Right atrium auricular region (tissue), 2 donors: ENCODE results near the gene MRPS5. TPM values are rescaled to one million over a fixed set of nuclear protein-coding genes. Genes with fewer than 3 reads are reported as not detected.

Source experiments
- DNase-seq: peaks from one replicate; pipeline ENCODE4 v3.0.0-alpha.2; 2019; ENCODE audit warnings: low spot score
- H3K27ac ChIP-seq, 2 donors: fragments of 200-600 bp; sonication (generic); 1 replicate in 1 of 2; 2 replicates in 1 of 2; pipeline ENCODE4 v1.5.1; 2016 to 2019
- H3K27me3 ChIP-seq, 2 donors: fragments of 200-600 bp; sonication (generic); one replicate each; pipeline versions ENCODE4 v1.5.1 to v1.6.0; 2017 to 2019
- H3K36me3 ChIP-seq: fragments of 200-600 bp; sonication (generic); one replicate; pipeline ENCODE4 v1.5.1; 2016
- H3K4me1 ChIP-seq, 2 donors: fragments of 200-600 bp; sonication (generic); one replicate each; pipeline versions ENCODE4 v1.5.1 to v1.6.0; 2017 to 2019
- H3K4me3 ChIP-seq, 2 donors: fragments of 200-600 bp; sonication (generic); 1 replicate in 1 of 2; 2 replicates in 1 of 2; pipeline ENCODE4 v1.5.1; 2017 to 2019; ENCODE audit warnings: mild to moderate bottlenecking in 1 of 2, moderate library complexity in 1 of 2
- H3K9me3 ChIP-seq, 2 donors: fragments of 200-600 bp; sonication (generic); one replicate each; pipeline ENCODE4 v1.5.1; 2019
- CTCF ChIP-seq, 2 donors: fragments of 200-600 bp; sonication (generic); IDR thresholded peaks; one replicate each; pipeline ENCODE4 v1.5.1; 2019; ENCODE audit warnings: antibody characterized with exemption in 2 of 2
- total RNA-seq, 2 donors: library from RNA; depleted of rRNA; stranded (reverse); fragments of >200 nt; gene quantifications; one replicate each; pipeline ENCODE4 v1.1.0, GENCODE V29; 2016

MRPS5 gene
- total RNA-seq, 2 donors from 2014 or later, result 39.0 to 57.7 TPM

- H3K4me3 ChIP-seq, result no peak overlapping the region
- H3K27me3 ChIP-seq, result no peaks in the 10 kb centered on the region
- H3K4me1 ChIP-seq, result peaks cover 0 to 22% of the 10 kb centered on the region in 2 donors
- DNase-seq, result no peak
- H3K36me3 ChIP-seq, result no peaks in the 10 kb centered on the region
- no peak overlapping the region for H3K27ac ChIP-seq
- TF ChIP-seq CTCF (IDR thresholded peaks at IDR 0.05), result no peak
- H3K9me3 ChIP-seq, result no peaks in the 10 kb centered on the region
Measured at GRCh38 chr2:95037384-95037839, 84.2 kb downstream of the MRPS5 start.

- Histone ChIP-seq H3K4me3 (no peak overlapping the region), H3K27me3 (no peaks in the 10 kb centered on the region), H3K4me1 (peaks cover 0 to 16% of the 10 kb centered on the region in 2 donors), H3K27ac (no peak overlapping the region), H3K36me3 (no peaks in the 10 kb centered on the region), H3K9me3 (no peaks in the 10 kb centered on the region)
- no peak for TF ChIP-seq CTCF (IDR thresholded peaks at IDR 0.05)
- no peak for DNase-seq
Measured at GRCh38 chr2:95036596-95037383, 84.8 kb downstream of the MRPS5 start.

Other genes starting within 250 kb of the MRPS5 start
- gene MAL, start 96.1 kb downstream of the MRPS5 start, total RNA-seq, result 1 to 10 TPM; 7.4 to 8.7 TPM
- gene ZNF514, start 38.0 kb upstream of the MRPS5 start, total RNA-seq, result 1 to 10 TPM; 4.9 to 7.5 TPM
- gene ZNF2, start 44.0 kb upstream of the MRPS5 start, total RNA-seq, result 1 to 10 TPM; 3.5 to 3.7 TPM
- 1 to 10 TPM; 2.2 to 3.2 TPM for gene ZNF892, start 85.7 kb upstream of the MRPS5 start, total RNA-seq
- under 1 TPM; 0.11 to 0.35 TPM for gene PROM2, start 152.6 kb upstream of the MRPS5 start, total RNA-seq
- gene KCNIP3, start 175.5 kb upstream of the MRPS5 start, total RNA-seq, result 1 to 10 TPM; 4.0 to 5.9 TPM